ENCODE data around the gene RAD51B. TPM values are rescaled to one million over a fixed set of nuclear protein-coding genes. Genes with fewer than 3 reads are reported as not detected.

The RAD51B gene
- total RNA-seq, 4 donors from 2014 or later, result 5.0 to 31.8 (median 20.6) TPM

GRCh38 chr14:68561531-68562007, 742.0 kb downstream of the RAD51B start:
- Histone ChIP-seq H3K4me1 (peaks cover 0 to 35% (median 4%) of the 10 kb centered on the region in 4 donors), H3K27me3 (no peaks in the 10 kb centered on the region), H3K9me3 (no peaks in the 10 kb centered on the region), H3K27ac (peak overlapping the region in 1 of 4 donors; percentile 2), H3K4me3 (no peak overlapping the region), H3K36me3 (no peaks in the 10 kb centered on the region)
- in situ Hi-C loops (cut with MboI; ENCODE audit: low pct_ligation_motif_present in 1 of 4, low pct_unique_long_range_greater_than_20kb in 1 of 4, low sequenced_read_pairs in 3 of 4) (no loop called here), intact Hi-C loops (cut with DNase I; ENCODE audit: low total_unique reads) (no loop called here)
- WGBS, 2 donors (ENCODE audit: low coverage in 1 of 2), result 60 to 66% methylated on average over 1 to 9 of the region's 10 CpGs
- no peak for DNase-seq
- TF ChIP-seq CTCF (IDR thresholded peaks at IDR 0.05), result no peak
- TF ChIP-seq POLR2A (IDR thresholded peaks at IDR 0.05), result no peak
- no peak for TF ChIP-seq EP300 (IDR thresholded peaks at IDR 0.05; ENCODE audit: low read depth)
- TF ChIP-seq POLR2AphosphoS5 (IDR thresholded peaks at IDR 0.05), result no peak

GRCh38 chr14:68562911-68563250, 743.3 kb downstream of the RAD51B start:
- WGBS, 2 donors (ENCODE audit: low coverage in 1 of 2), result 93% methylated on average over 9 of the region's 9 CpGs; no CpG with 5 or more reads in 1 of the 2 donors
- no peaks in the 10 kb centered on the region for H3K9me3 ChIP-seq
- no peaks in the 10 kb centered on the region for H3K27me3 ChIP-seq
- peak overlapping the region; percentile 45 to 70 (median 60) for H3K27ac ChIP-seq
- no peak overlapping the region for H3K4me3 ChIP-seq
- no peaks in the 10 kb centered on the region for H3K36me3 ChIP-seq
- peaks cover 0 to 35% (median 4%) of the 10 kb centered on the region in 4 donors for H3K4me1 ChIP-seq
- in situ Hi-C loops (cut with MboI; ENCODE audit: low pct_ligation_motif_present in 1 of 4, low pct_unique_long_range_greater_than_20kb in 1 of 4, low sequenced_read_pairs in 3 of 4) (no loop called here), intact Hi-C loops (cut with DNase I; ENCODE audit: low total_unique reads) (no loop called here)
- no peak for TF ChIP-seq POLR2A (IDR thresholded peaks at IDR 0.05)
- no peak for TF ChIP-seq POLR2AphosphoS5 (IDR thresholded peaks at IDR 0.05)
- no peak for TF ChIP-seq CTCF (IDR thresholded peaks at IDR 0.05)
- TF ChIP-seq EP300 (IDR thresholded peaks at IDR 0.05; ENCODE audit: low read depth), result no peak
- DNase-seq, result no peak

- no peak for DNase-seq
- H3K27ac ChIP-seq, result peak overlapping the region; percentile 45 to 70 (median 60)
- H3K4me1 ChIP-seq, result peaks cover 0 to 35% (median 4%) of the 10 kb centered on the region in 4 donors
- in situ Hi-C loops (cut with MboI; ENCODE audit: low pct_ligation_motif_present in 1 of 4, low pct_unique_long_range_greater_than_20kb in 1 of 4, low sequenced_read_pairs in 3 of 4), result no loop called here
- H3K36me3 ChIP-seq, result no peaks in the 10 kb centered on the region
- no peak overlapping the region for H3K4me3 ChIP-seq
- H3K27me3 ChIP-seq, result no peaks in the 10 kb centered on the region
- 78 to 82% methylated on average over 14 to 21 of the region's 21 CpGs for whole genome bisulfite sequencing, 2 donors (ENCODE audit: low coverage in 1 of 2)
- intact Hi-C loops (cut with DNase I; ENCODE audit: low total_unique reads), result no loop called here
- TF ChIP-seq EP300 (IDR thresholded peaks at IDR 0.05; ENCODE audit: low read depth) (no peak), POLR2A (IDR thresholded peaks at IDR 0.05) (no peak), POLR2AphosphoS5 (IDR thresholded peaks at IDR 0.05) (no peak), CTCF (IDR thresholded peaks at IDR 0.05) (no peak)
- H3K9me3 ChIP-seq, result no peaks in the 10 kb centered on the region
Measured at GRCh38 chr14:68563251-68564131, 743.9 kb downstream of the RAD51B start.

GRCh38 chr14:68564191-68564825, 744.7 kb downstream of the RAD51B start:
- in situ Hi-C loops (cut with MboI; ENCODE audit: low pct_ligation_motif_present in 1 of 4, low pct_unique_long_range_greater_than_20kb in 1 of 4, low sequenced_read_pairs in 3 of 4) (no loop called here), intact Hi-C loops (cut with DNase I; ENCODE audit: low total_unique reads) (no loop called here)
- H3K27ac ChIP-seq, result peak overlapping the region; percentile 45 to 70 (median 60)
- peaks cover 3 to 38% (median 4%) of the 10 kb centered on the region in 4 donors for H3K4me1 ChIP-seq
- TF ChIP-seq CTCF (IDR thresholded peaks at IDR 0.05), result no peak
- TF ChIP-seq POLR2AphosphoS5 (IDR thresholded peaks at IDR 0.05), result no peak
- no peak for TF ChIP-seq EP300 (IDR thresholded peaks at IDR 0.05; ENCODE audit: low read depth)
- TF ChIP-seq POLR2A (IDR thresholded peaks at IDR 0.05), result no peak
- no peak overlapping the region for H3K4me3 ChIP-seq
- DNase-seq, result no peak
- H3K9me3 ChIP-seq, result no peaks in the 10 kb centered on the region
- H3K36me3 ChIP-seq, result no peaks in the 10 kb centered on the region
- H3K27me3 ChIP-seq, result no peaks in the 10 kb centered on the region
- WGBS, 2 donors (ENCODE audit: low coverage in 1 of 2), result 87 to 100% methylated on average over 1 to 18 of the region's 18 CpGs
